Activated CD4-positive, alpha-beta T cell treated with anti-CD3 and anti-CD28 coated beads, Interleukin-2, Interleukin-6, amounts not matched to agents 100 ng/mL and 50 ng/mL, durations not matched to agents 16 hours and 8 hours (primary cell): ENCODE data around the gene CERS5.
"Not testable (repeated sequence)": the region's sequence is repeated elsewhere in the genome, so short reads cannot be mapped to it uniquely, and the experiment has no call there.

Experiments used
- DNase-seq: peaks from one replicate; pipeline ENCODE4 v3.0.0-alpha.2; 2020

CERS5 gene

GRCh38 chr12:50101663-50102062, 65.5 kb downstream of the CERS5 start:
- DNase-seq = no peak

- no peak for DNase-seq
Measured at GRCh38 chr12:50100561-50100960, 66.6 kb downstream of the CERS5 start.

- DNase-seq = no peak
Measured at GRCh38 chr12:50099302-50100008, 67.7 kb downstream of the CERS5 start.

- DNase-seq = no peak
Measured at GRCh38 chr12:50097952-50098351, 69.2 kb downstream of the CERS5 start.

- DNase-seq = no peak
Measured at GRCh38 chr12:50090391-50090790, 76.8 kb downstream of the CERS5 start.

GRCh38 chr12:50089730-50090129, 77.4 kb downstream of the CERS5 start:
- DNase-seq = no peak

- DNase-seq = peak; percentile 77
Measured at GRCh38 chr12:50088577-50089335, 78.4 kb downstream of the CERS5 start.

- peak; percentile 23 for DNase-seq
Measured at GRCh38 chr12:50087995-50088394, 79.2 kb downstream of the CERS5 start.

- no peak for DNase-seq
Measured at GRCh38 chr12:50087151-50087550, 80.0 kb downstream of the CERS5 start.

- DNase-seq = no peak
Measured at GRCh38 chr12:50086148-50086547, 81.0 kb downstream of the CERS5 start.

GRCh38 chr12:50085615-50086072, 81.5 kb downstream of the CERS5 start:
- DNase-seq = no peak

GRCh38 chr12:50084775-50085614, 82.2 kb downstream of the CERS5 start, which contains the start of gene SMARCD1:
Gene SMARCD1, plus strand, starts transcription at chr12:50085342. Its CDS starts 28 bp downstream, at chr12:50085370.
- DNase-seq = peak; percentile 95

- DNase-seq = not testable (repeated sequence)
Measured at GRCh38 chr12:50084409-50084774, 82.8 kb downstream of the CERS5 start.

- no peak for DNase-seq
Measured at GRCh38 chr12:50083301-50083700, 83.9 kb downstream of the CERS5 start.

GRCh38 chr12:50082644-50083043, 84.5 kb downstream of the CERS5 start:
- no peak for DNase-seq

GRCh38 chr12:50081096-50081808, 85.9 kb downstream of the CERS5 start:
- DNase-seq = no peak

GRCh38 chr12:50079771-50080170, 87.4 kb downstream of the CERS5 start:
- no peak for DNase-seq
